WTC11 (cell line): ENCODE data around the gene SERTAD2. TPM values are rescaled to one million over a fixed set of nuclear protein-coding genes. Genes with fewer than 3 reads are reported as not detected.

ENCODE experiments used
- ESRRA ChIP-seq: sonication (generic); formaldehyde crosslinking; IDR thresholded peaks from 2 replicates; pipeline ENCODE4 v1.8.1; 2022; ENCODE audit warnings: mild to moderate bottlenecking, missing genetic modification reagents, borderline replicate concordance
- GTF2I ChIP-seq: fragments of 250-450 bp; sonication (Bioruptor Pico); conservative IDR thresholded peaks from 2 replicates; pipeline ENCODE4 v1.4.0; 2021; ENCODE audit warnings: mild to moderate bottlenecking
- JAZF1 ChIP-seq: fragments of 250-450 bp; sonication (Bioruptor Pico); IDR thresholded peaks from 2 replicates; pipeline ENCODE4 v1.9.0; 2021; ENCODE audit warnings: moderate library complexity, mild to moderate bottlenecking, inconsistent platforms
- NFATC4 ChIP-seq: fragments of 250-450 bp; sonication (Bioruptor Pico); IDR thresholded peaks from 2 replicates; pipeline ENCODE4 v1.9.0; 2021; ENCODE audit warnings: mild to moderate bottlenecking
- NFE2L1 ChIP-seq: sonication (generic); formaldehyde crosslinking; IDR thresholded peaks from 2 replicates; pipeline ENCODE4 v1.8.1; 2023; ENCODE audit warnings: missing genetic modification reagents
- NR1H2 ChIP-seq: sonication (generic); formaldehyde crosslinking; IDR thresholded peaks from 2 replicates; pipeline ENCODE4 v1.9.0; 2021; ENCODE audit warnings: mild to moderate bottlenecking, moderate library complexity, missing genetic modification reagents
- SP1 ChIP-seq: sonication (generic); formaldehyde crosslinking; conservative IDR thresholded peaks from 2 replicates; pipeline ENCODE4 v1.8.1; 2022; ENCODE audit warnings: missing genetic modification reagents
- ZNF121 ChIP-seq: sonication (generic); formaldehyde crosslinking; IDR thresholded peaks from 2 replicates; pipeline ENCODE4 v1.8.0; 2023; ENCODE audit warnings: missing genetic modification reagents
- total RNA-seq: library from RNA; stranded (reverse); gene quantifications from 3 replicates; pipeline ENCODE4 v1.2.3, GENCODE V29; 2021
- TF ChIP-seq, protein P1 (sequence below): fragments of 250-450 bp; sonication (Bioruptor Pico); conservative IDR thresholded peaks from 2 replicates; pipeline ENCODE4 v1.9.0; 2021; ENCODE audit warnings: mild to moderate bottlenecking
- TF ChIP-seq, protein P2 (sequence below): sonication (generic); formaldehyde crosslinking; IDR thresholded peaks from 2 replicates; pipeline ENCODE4 v1.8.0; 2023; ENCODE audit warnings: mild to moderate bottlenecking, missing genetic modification reagents
- TF ChIP-seq, protein P3 (sequence below): sonication (generic); formaldehyde crosslinking; IDR thresholded peaks from 2 replicates; pipeline ENCODE4 v1.8.1; 2023; ENCODE audit warnings: mild to moderate bottlenecking, missing genetic modification reagents

SERTAD2 gene
- total RNA-seq, 1 experiment from 2014 or later: 7.9 TPM

DNA sequence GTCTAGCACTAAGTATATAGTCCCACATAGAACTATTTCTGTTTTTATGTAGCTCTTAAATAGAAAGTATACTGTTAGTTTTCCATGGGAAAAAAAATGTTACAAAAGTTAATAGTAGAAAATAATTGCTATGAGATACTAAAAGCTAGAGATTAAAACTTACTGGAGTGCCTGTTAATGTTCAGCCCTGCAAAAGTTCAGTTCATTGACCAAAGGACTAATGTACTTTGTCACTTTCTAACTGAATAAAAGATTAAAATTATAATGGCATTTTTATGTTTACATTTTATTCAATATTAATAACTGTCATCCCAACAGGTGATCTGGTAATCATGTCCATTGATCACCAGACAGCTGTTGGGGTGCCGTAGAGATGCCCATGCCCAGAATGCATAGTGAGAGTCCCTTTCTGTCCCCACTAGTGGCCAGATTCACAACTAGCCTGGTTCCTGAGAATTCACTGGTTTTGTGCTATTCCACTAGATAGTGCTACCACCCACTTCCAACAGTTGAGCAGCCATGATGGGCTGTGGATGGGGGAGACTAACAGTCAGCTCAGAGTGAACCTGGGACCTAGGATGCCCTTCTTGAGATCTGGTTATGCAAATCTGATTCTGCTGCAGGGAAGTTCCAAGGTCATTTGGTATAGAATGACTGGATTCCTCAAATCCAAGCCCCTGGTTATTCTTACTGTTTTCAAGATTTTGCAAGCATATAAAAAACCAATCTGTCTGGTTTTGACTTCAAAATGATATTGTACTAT lies 71.8 kb downstream of the SERTAD2 start (continued):
- TF ChIP-seq GTF2I (CRISPR knock-in tag) (no peak), JAZF1 (CRISPR knock-in tag) (no peak), SP1 (CRISPR knock-in tag) (no peak), NR1H2 (no peak), ESRRA (no peak), NFE2L1 (CRISPR knock-in tag) (no peak), ZNF121 (CRISPR knock-in tag) (no peak), NFATC4 (CRISPR knock-in tag) (no peak)
- TF ChIP-seq, protein P1, sequence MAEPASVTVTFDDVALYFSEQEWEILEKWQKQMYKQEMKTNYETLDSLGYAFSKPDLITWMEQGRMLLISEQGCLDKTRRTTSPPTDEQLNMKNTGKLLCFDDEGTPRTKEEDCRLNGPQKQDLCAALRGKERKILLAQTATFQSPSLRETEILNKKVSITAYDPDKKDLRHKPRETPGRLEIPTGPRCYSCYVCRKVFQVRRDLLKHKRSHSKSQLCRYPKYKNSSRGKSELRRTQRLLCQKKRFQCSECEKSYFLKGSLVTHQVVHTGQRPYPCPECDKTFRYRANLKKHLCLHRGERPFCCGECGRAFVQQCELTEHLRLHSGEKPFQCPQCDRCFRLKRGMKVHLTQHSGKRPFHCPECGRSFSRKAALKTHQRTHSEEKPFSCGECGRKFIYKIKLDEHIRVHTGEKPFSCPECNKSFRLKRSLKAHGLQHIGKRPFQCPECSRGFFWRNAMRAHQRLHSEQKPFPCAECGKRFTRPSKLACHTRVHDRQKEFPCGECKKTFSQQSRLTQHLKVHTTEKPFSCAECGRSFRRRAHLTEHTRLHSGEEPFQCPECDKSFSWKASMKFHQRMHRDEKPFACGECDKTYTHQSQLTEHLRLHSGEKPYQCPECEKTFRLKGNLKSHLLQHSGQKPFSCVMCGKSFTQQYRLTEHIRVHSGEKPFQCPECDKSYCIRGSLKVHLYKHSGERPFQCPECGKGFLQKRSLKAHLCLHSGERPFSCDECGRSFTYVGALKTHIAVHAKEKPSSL: no peak
- TF ChIP-seq, protein P2, sequence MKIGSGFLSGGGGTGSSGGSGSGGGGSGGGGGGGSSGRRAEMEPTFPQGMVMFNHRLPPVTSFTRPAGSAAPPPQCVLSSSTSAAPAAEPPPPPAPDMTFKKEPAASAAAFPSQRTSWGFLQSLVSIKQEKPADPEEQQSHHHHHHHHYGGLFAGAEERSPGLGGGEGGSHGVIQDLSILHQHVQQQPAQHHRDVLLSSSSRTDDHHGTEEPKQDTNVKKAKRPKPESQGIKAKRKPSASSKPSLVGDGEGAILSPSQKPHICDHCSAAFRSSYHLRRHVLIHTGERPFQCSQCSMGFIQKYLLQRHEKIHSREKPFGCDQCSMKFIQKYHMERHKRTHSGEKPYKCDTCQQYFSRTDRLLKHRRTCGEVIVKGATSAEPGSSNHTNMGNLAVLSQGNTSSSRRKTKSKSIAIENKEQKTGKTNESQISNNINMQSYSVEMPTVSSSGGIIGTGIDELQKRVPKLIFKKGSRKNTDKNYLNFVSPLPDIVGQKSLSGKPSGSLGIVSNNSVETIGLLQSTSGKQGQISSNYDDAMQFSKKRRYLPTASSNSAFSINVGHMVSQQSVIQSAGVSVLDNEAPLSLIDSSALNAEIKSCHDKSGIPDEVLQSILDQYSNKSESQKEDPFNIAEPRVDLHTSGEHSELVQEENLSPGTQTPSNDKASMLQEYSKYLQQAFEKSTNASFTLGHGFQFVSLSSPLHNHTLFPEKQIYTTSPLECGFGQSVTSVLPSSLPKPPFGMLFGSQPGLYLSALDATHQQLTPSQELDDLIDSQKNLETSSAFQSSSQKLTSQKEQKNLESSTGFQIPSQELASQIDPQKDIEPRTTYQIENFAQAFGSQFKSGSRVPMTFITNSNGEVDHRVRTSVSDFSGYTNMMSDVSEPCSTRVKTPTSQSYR (CRISPR knock-in tag): no peak
- TF ChIP-seq, protein P3, sequence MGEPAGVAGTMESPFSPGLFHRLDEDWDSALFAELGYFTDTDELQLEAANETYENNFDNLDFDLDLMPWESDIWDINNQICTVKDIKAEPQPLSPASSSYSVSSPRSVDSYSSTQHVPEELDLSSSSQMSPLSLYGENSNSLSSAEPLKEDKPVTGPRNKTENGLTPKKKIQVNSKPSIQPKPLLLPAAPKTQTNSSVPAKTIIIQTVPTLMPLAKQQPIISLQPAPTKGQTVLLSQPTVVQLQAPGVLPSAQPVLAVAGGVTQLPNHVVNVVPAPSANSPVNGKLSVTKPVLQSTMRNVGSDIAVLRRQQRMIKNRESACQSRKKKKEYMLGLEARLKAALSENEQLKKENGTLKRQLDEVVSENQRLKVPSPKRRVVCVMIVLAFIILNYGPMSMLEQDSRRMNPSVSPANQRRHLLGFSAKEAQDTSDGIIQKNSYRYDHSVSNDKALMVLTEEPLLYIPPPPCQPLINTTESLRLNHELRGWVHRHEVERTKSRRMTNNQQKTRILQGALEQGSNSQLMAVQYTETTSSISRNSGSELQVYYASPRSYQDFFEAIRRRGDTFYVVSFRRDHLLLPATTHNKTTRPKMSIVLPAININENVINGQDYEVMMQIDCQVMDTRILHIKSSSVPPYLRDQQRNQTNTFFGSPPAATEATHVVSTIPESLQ: no peak

Other genes starting within 250 kb of the SERTAD2 start
- gene LGALSL, start 199.8 kb downstream of the SERTAD2 start, total RNA-seq: 21.0 to 26.5 TPM (median 24.2 TPM) in 3 replicates
- 14.9 to 16.3 TPM (median 15.0 TPM) in 3 replicates for gene AFTPH, start 129.6 kb downstream of the SERTAD2 start, total RNA-seq